Thyroid gland (tissue), 4 donors: ENCODE results near the gene NFATC4.

ENCODE experiments used
- POLR2A ChIP-seq, 2 donors: fragments of 450-650 bp; IDR thresholded peaks; one replicate each; pipeline ENCODE4 v1.6.1; 2017; ENCODE audit warnings: antibody characterized with exemption in 2 of 2, mild to moderate bottlenecking in 2 of 2, moderate library complexity in 1 of 2
- TF ChIP-seq, protein P1 (sequence below), 6 experiments: fragments of 200-600 bp in 3 of 6; fragments of 450-650 bp in 3 of 6; sonication (generic) in 3 of 6; IDR thresholded peaks; one replicate each; pipeline ENCODE4 v1.5.1; 2016 to 2019; ENCODE audit warnings: antibody characterized with exemption in 6 of 6, mild to moderate bottlenecking in 2 of 6, inconsistent platforms in 1 of 6, moderate library complexity in 1 of 6

DNA sequence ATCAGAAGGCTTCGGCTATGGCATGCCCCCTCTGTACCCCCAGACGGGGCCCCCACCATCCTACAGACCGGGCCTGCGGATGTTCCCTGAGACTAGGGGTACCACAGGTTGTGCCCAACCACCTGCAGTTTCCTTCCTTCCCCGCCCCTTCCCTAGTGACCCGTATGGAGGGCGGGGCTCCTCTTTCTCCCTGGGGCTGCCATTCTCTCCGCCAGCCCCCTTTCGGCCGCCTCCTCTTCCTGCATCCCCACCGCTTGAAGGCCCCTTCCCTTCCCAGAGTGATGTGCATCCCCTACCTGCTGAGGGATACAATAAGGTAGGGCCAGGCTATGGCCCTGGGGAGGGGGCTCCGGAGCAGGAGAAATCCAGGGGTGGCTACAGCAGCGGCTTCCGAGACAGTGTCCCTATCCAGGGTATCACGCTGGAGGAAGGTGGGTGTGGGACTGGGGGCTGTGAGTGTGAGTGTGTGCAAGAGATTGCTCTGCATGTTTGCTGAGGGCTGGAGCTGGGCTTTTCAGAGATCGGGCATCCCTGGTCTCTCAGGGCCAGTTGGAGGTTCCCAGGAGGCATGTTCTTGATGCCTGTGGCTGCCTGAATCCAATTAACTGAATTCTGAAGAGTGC, 8.6 kb downstream of the NFATC4 start:
- TF ChIP-seq POLR2A (IDR thresholded peaks at IDR 0.05), result no peak
- TF ChIP-seq, protein P1, sequence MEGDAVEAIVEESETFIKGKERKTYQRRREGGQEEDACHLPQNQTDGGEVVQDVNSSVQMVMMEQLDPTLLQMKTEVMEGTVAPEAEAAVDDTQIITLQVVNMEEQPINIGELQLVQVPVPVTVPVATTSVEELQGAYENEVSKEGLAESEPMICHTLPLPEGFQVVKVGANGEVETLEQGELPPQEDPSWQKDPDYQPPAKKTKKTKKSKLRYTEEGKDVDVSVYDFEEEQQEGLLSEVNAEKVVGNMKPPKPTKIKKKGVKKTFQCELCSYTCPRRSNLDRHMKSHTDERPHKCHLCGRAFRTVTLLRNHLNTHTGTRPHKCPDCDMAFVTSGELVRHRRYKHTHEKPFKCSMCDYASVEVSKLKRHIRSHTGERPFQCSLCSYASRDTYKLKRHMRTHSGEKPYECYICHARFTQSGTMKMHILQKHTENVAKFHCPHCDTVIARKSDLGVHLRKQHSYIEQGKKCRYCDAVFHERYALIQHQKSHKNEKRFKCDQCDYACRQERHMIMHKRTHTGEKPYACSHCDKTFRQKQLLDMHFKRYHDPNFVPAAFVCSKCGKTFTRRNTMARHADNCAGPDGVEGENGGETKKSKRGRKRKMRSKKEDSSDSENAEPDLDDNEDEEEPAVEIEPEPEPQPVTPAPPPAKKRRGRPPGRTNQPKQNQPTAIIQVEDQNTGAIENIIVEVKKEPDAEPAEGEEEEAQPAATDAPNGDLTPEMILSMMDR (IDR thresholded peaks at IDR 0.05), result no peak
